ENCODE data around the gene COL16A1.

GRCh38 chr1:31733389-31734219, 29.8 kb upstream of the COL16A1 start:
- TF ChIP-seq CTCF (IDR thresholded peaks at IDR 0.05) (no peak), POLR2A (IDR thresholded peaks at IDR 0.05) (no peak)

All from lower leg skin (tissue), 3 donors.